Measurements from ENCODE around the gene DNAAF1. TPM values are rescaled to one million over a fixed set of nuclear protein-coding genes. Genes with fewer than 3 reads are reported as not detected.

DNAAF1 gene
- total and polyA plus RNA-seq, 2 of the 8 experiments (the other 6 are each of a cell fraction or from before 2014, with no cell fraction given) = 0.09 to 0.15 TPM

- peaks cover 0 to 88% of the 10 kb centered on the region in 2 experiments; a peak in 3 of 4 replicates for H3K79me2 ChIP-seq (ENCODE audit: control insufficient read depth in 1 of 2, insufficient read depth in 2 of 2, low read length in 2 of 2)
- no peaks in the 10 kb centered on the region for H3K36me3 ChIP-seq (ENCODE audit: control insufficient read depth in 2 of 4, insufficient read depth in 4 of 4, low read length in 3 of 4)
- H3K18ac ChIP-seq (ENCODE audit: extremely low read depth, low read length) = no peak overlapping the region
- no peak overlapping the region for H2BK12ac ChIP-seq (ENCODE audit: low read depth, low read length)
- no peaks in the 10 kb centered on the region for H3K23me2 ChIP-seq (ENCODE audit: low read depth, low read length)
- H2BK5ac ChIP-seq (ENCODE audit: low read depth, low read length) = 0 out of 2 replicates have a peak overlapping the region, but pooled peaks have one; percentile 44
- H3K4me2 ChIP-seq (ENCODE audit: insufficient read depth in 1 of 2, low read depth in 2 of 2, low read length in 2 of 2) = no peak overlapping the region
- no peak for DNase-seq (ENCODE audit: low read depth in 1 of 2, low spot score in 2 of 2)
- H2AFZ ChIP-seq (ENCODE audit: low read length) = no peak overlapping the region
- peaks cover 15% of the 10 kb centered on the region for H3K79me1 ChIP-seq (ENCODE audit: low read depth, low read length)
- CTCF ChIA-PET (ENCODE audit: partially characterized antibody) = interaction anchor here (0.6 to 3.8 kb wide), 5 partner anchors 20 to 50 kb away, joined by 3 to 15 read pairs (median 3); partner anchors contain the start of gene MBTPS1
- peaks cover 3 to 15% of the 10 kb centered on the region in 2 experiments for H4K20me1 ChIP-seq (replicated peaks in 1 of 2; ENCODE audit: control insufficient read depth in 1 of 2, insufficient read depth in 2 of 2, low read length in 2 of 2)
- no peak overlapping the region for H3K14ac ChIP-seq (ENCODE audit: insufficient read length)
- no peak overlapping the region for H2BK120ac ChIP-seq (replicated peaks; ENCODE audit: low read depth, low read length)
- H3K9me3 ChIP-seq (ENCODE audit: insufficient read depth in 2 of 2, low read depth in 1 of 2, low read length in 1 of 2) = no peaks in the 10 kb centered on the region
- no peaks in the 10 kb centered on the region for H3K27me3 ChIP-seq (replicated peaks in 1 of 4; ENCODE audit: control insufficient read depth in 3 of 4, extremely low read depth in 1 of 4, insufficient read depth in 3 of 4, low read length in 3 of 4)
- no peak overlapping the region for H3K23ac ChIP-seq (ENCODE audit: insufficient read length)
- no peak overlapping the region for H2BK20ac ChIP-seq (ENCODE audit: low read length)
- H2BK15ac ChIP-seq (ENCODE audit: low read length) = no peak overlapping the region
- H4K5ac ChIP-seq (ENCODE audit: insufficient read length, low read depth, low read length) = no peak overlapping the region
- H3K56ac ChIP-seq (replicated peaks; ENCODE audit: insufficient read length, low read depth, low read length) = no peak overlapping the region
- no peak overlapping the region for H3K27ac ChIP-seq (ENCODE audit: low read depth, low read length)
- no peak overlapping the region for H3K9ac ChIP-seq (replicated peaks in 1 of 4; ENCODE audit: extremely low read depth in 1 of 4, low read depth in 3 of 4, low read length in 3 of 4)
- H4K91ac ChIP-seq (replicated peaks; ENCODE audit: insufficient read length, low read length) = no peak overlapping the region
- POLR2A ChIA-PET (ENCODE audit: partially characterized antibody) = interaction anchor here (3.7 kb wide), 1 partner anchor 18 kb away, joined by 19 read pairs; the partner anchor contains the start of gene MBTPS1
- TF ChIP-seq BCL11A (IDR thresholded peaks at IDR 0.05; ENCODE audit: low read depth in 2 of 2, low read length in 2 of 2) = no peak
- no peak for TF ChIP-seq POLR2A (IDR thresholded peaks at IDR 0.05; ENCODE audit: control extremely low read depth in 1 of 2, low read depth in 2 of 2, low read length in 2 of 2)
- H3K4me3 ChIP-seq (ENCODE audit: extremely low read depth in 1 of 4, insufficient read depth in 2 of 4, low read depth in 3 of 4, low read length in 4 of 4) = no peak overlapping the region
- H2AK5ac ChIP-seq (ENCODE audit: low read depth, low read length) = no peak overlapping the region
- peaks cover 11 to 25% (median 20%) of the 10 kb centered on the region in 4 experiments for H3K4me1 ChIP-seq (replicated peaks in 1 of 4; ENCODE audit: control insufficient read depth in 3 of 4, insufficient read depth in 4 of 4, low read length in 3 of 4)
- 95% methylated on average over 11 of the region's 11 CpGs; no CpG with 5 or more reads in 1 of the 2 experiments for WGBS, 2 experiments (ENCODE audit: extremely low coverage in 1 of 2, insufficient coverage in 1 of 2, insufficient read length in 1 of 2, insufficient replicate concordance in 2 of 2, low coverage in 1 of 2, low lambda C conversion rate in 2 of 2, missing lambda C conversion rate in 1 of 2)
- no peak for FAIRE-seq
- H4K8ac ChIP-seq (ENCODE audit: extremely low read depth, insufficient read depth, low read length) = peak overlapping the region; percentile 71; the same call in 1 of the 2 replicates
- H3K4ac ChIP-seq (replicated peaks; ENCODE audit: insufficient read length, low read depth, low read length) = no peak overlapping the region
Observed at GRCh38 chr16:84136331-84137125, 8.6 kb upstream of the DNAAF1 start.

Measured in H1 (cell line).